ENCODE measurements around the gene ACBD4.
A peak's percentile ranks its signal among the peaks of the same experiment; 100 is the strongest.
"Not testable (repeated sequence)": the region's sequence is repeated elsewhere in the genome, so short reads cannot be mapped to it uniquely, and the experiment has no call there.

Gene ACBD4

GRCh38 chr17:45119964-45120363 is 15.5 kb upstream of the ACBD4 start:
- DNase-seq (ENCODE audit: low read depth): no peak

GRCh38 chr17:45120558-45120957 is 14.9 kb upstream of the ACBD4 start:
- DNase-seq (ENCODE audit: low read depth): no peak

- no peak for DNase-seq (ENCODE audit: low read depth)
Observed at GRCh38 chr17:45121055-45121454, 14.4 kb upstream of the ACBD4 start.

GRCh38 chr17:45123076-45123770 is 12.3 kb upstream of the ACBD4 start:
- DNase-seq (ENCODE audit: low read depth): no peak

- no peak for DNase-seq (ENCODE audit: low read depth)
Observed at GRCh38 chr17:45123930-45124796, 11.3 kb upstream of the ACBD4 start.

GRCh38 chr17:45124797-45125122 is 10.7 kb upstream of the ACBD4 start:
- not testable (repeated sequence) for DNase-seq (ENCODE audit: low read depth)

- DNase-seq (ENCODE audit: low read depth): no peak
Observed at GRCh38 chr17:45125509-45125908, 10.0 kb upstream of the ACBD4 start.

GRCh38 chr17:45127207-45127547 is 8.3 kb upstream of the ACBD4 start:
- no peak for DNase-seq (ENCODE audit: low read depth)

GRCh38 chr17:45127548-45128300 is 7.8 kb upstream of the ACBD4 start:
- DNase-seq (ENCODE audit: low read depth): no peak

GRCh38 chr17:45128331-45128730 is 7.2 kb upstream of the ACBD4 start:
- DNase-seq (ENCODE audit: low read depth): no peak

- no peak for DNase-seq (ENCODE audit: low read depth)
Observed at GRCh38 chr17:45128989-45129388, 6.5 kb upstream of the ACBD4 start.

GRCh38 chr17:45129426-45129939 is 6.0 kb upstream of the ACBD4 start:
- no peak for DNase-seq (ENCODE audit: low read depth)

- DNase-seq (ENCODE audit: low read depth): no peak
Observed at GRCh38 chr17:45129940-45130680, 5.4 kb upstream of the ACBD4 start.

- no peak for DNase-seq (ENCODE audit: low read depth)
Observed at GRCh38 chr17:45130681-45131615, 4.5 kb upstream of the ACBD4 start.

- peak; percentile 40 for DNase-seq (ENCODE audit: low read depth)
Observed at GRCh38 chr17:45131616-45132319, 3.7 kb upstream of the ACBD4 start.

GRCh38 chr17:45132320-45132571 is 3.2 kb upstream of the ACBD4 start, which contains the start of gene PLCD3:
Gene PLCD3 (minus strand): TSS chr17:45132515. CDS start chr17:45132410, 105 bp downstream.
- no peak for DNase-seq (ENCODE audit: low read depth)

GRCh38 chr17:45132572-45133463 is 2.7 kb upstream of the ACBD4 start:
- DNase-seq (ENCODE audit: low read depth): peak; percentile 61

- DNase-seq (ENCODE audit: low read depth): no peak
Observed at GRCh38 chr17:45135978-45136791, 698 bp downstream of the ACBD4 start.
